Duodenal mucosa (tissue), 2 donors: ENCODE results near the gene ZNF362.

Experiments used
- H3K27ac ChIP-seq: one replicate; pipeline ENCODE4 v1.7.0; 2013; ENCODE audit warnings: low read depth, low read length
- H3K27me3 ChIP-seq, 2 donors: one replicate each; pipeline ENCODE4 v1.7.0; 2013; ENCODE audit warnings: low read length in 2 of 2, control low read depth in 1 of 2; ENCODE audit not compliant: insufficient read depth in 2 of 2, control insufficient read depth in 1 of 2
- H3K36me3 ChIP-seq, 2 donors: one replicate each; pipeline ENCODE4 v1.7.0; 2013; ENCODE audit warnings: low read length in 2 of 2, control low read depth in 1 of 2; ENCODE audit not compliant: insufficient read depth in 2 of 2, control insufficient read depth in 1 of 2
- H3K4me1 ChIP-seq, 2 donors: one replicate each; pipeline ENCODE4 v1.7.0; 2013; ENCODE audit warnings: low read length in 2 of 2, control low read depth in 1 of 2; ENCODE audit not compliant: insufficient read depth in 2 of 2, control insufficient read depth in 1 of 2
- H3K4me3 ChIP-seq, 2 donors: one replicate each; pipeline ENCODE4 v1.7.0; 2013; ENCODE audit warnings: low read length in 2 of 2, low read depth in 1 of 2
- H3K9ac ChIP-seq, 2 donors: one replicate each; pipeline ENCODE4 v1.7.0; 2013; ENCODE audit warnings: low read length in 2 of 2, low read depth in 1 of 2
- H3K9me3 ChIP-seq, 2 donors: one replicate each; pipeline ENCODE4 v1.7.0; 2013; ENCODE audit warnings: low read length in 2 of 2, control low read depth in 1 of 2; ENCODE audit not compliant: control insufficient read depth in 1 of 2

Gene ZNF362

DNA sequence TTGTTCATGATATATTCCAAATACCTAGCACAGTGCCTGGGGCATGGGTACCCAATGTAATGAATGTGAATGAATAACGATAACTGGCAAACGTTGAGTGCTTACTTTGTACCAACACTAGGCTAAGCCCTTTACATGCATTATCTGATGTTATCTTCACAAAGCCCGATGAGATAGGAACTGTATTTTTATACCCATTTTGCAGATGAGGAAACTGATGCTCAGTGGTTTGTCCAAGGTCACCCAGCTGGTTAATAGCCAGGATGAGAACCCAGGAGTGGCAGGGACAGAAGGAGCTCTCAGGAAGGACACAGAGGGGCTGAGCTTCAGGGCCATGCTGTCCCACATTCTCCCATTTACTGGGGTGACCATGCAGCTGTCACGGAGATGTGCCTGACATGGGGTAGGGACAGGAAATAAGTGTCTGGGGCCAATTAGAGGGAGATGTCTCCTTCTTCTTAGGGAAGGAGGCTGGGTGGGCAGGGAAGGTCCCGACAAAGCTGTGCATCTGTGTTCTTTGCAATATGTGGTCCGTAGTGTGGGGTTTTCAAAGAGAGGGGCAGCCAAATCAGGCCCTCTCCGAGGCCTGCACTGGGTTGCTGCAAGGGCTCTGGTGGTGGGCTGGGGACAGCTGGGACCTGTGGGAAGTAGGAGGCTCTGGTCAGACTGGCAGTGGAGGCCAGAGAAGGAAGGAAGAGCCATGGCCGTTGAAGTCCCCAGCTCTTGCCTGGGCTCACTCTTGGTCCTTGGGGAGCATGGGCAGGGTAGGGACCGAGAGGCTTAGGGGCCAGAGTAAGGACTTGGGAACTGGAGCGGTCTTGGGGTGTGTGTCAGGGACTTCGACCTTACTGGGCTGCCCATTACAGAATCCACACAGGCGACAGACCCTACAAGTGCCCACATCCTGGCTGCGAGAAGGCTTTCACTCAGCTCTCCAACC lies 38.0 kb downstream of the ZNF362 start:
- no peaks in the 10 kb centered on the region for H3K27me3 ChIP-seq
- H3K9me3 ChIP-seq, result no peaks in the 10 kb centered on the region
- peaks cover 5 to 8% of the 10 kb centered on the region in 2 donors for H3K4me1 ChIP-seq
- no peak overlapping the region for H3K4me3 ChIP-seq
- peaks cover 6 to 35% of the 10 kb centered on the region in 2 donors for H3K36me3 ChIP-seq
- H3K9ac ChIP-seq, result no peak overlapping the region
- no peak overlapping the region for H3K27ac ChIP-seq

DNA sequence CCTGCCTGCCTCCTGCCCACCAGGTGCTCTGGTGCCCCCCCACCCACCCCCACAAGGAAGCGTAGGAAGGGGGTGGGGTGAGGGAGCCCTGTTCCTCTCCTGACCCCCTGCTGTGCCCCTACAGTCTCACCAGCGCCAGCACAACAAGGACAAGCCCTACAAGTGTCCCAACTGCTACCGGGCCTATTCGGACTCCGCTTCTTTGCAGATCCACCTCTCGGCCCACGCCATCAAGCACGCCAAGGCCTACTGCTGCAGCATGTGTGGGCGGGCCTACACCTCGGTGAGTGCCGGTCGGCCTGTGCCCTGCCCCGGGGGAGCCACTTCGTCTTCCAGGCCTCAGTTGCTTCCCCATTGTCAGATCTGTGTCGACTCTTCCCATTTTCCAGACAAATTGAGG lies 38.7 kb downstream of the ZNF362 start:
- no peak overlapping the region for H3K4me3 ChIP-seq
- H3K4me1 ChIP-seq, result peaks cover 5 to 8% of the 10 kb centered on the region in 2 donors
- no peaks in the 10 kb centered on the region for H3K9me3 ChIP-seq
- no peaks in the 10 kb centered on the region for H3K27me3 ChIP-seq
- H3K27ac ChIP-seq, result no peak overlapping the region
- no peak overlapping the region for H3K9ac ChIP-seq
- H3K36me3 ChIP-seq, result peaks cover 0 to 36% of the 10 kb centered on the region in 2 donors

DNA sequence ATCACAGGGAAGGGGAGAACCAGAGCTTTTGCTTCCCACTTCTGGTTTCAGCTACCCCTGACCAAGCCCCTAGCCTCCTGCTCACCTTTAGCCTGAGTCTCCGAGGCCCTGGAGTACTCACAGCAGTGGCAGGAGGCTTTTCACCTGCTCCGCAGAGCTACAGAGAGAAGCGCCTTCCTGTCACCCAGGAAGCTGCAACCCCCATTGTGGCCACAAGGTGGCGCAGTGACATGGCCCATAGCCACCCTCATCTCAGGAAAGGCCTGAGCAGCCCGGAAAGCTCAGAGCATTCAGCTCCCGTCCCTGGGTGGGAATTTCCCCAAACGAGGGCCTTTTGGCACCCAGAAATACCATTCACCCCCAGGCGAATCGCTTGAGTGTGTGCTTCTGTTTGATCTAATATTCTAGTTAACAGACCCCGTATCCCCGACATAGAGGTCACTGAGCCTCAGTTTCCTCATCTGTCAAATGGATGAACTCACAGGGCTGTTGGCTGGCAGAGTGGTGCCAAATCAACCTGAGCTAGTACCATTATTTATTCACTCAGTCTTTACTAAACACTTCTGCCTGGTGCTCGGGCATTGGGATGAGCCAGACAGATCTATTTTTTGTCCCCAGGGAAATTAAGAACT lies 39.3 kb downstream of the ZNF362 start:
- Histone ChIP-seq H3K36me3 (peaks cover 0 to 36% of the 10 kb centered on the region in 2 donors), H3K27ac (no peak overlapping the region)

GRCh38 chr1:33296082-33296458 lies 39.8 kb downstream of the ZNF362 start:
- H3K9ac ChIP-seq, result no peak overlapping the region
- H3K4me1 ChIP-seq, result peaks cover 5 to 8% of the 10 kb centered on the region in 2 donors
- no peak overlapping the region for H3K4me3 ChIP-seq
- no peak overlapping the region for H3K27ac ChIP-seq
- peaks cover 0 to 36% of the 10 kb centered on the region in 2 donors for H3K36me3 ChIP-seq
- H3K27me3 ChIP-seq, result no peaks in the 10 kb centered on the region
- H3K9me3 ChIP-seq, result no peaks in the 10 kb centered on the region

More for the DNA sequence above, 39.3 kb downstream of the ZNF362 start:
- Histone ChIP-seq H3K9ac (no peak overlapping the region), H3K9me3 (no peaks in the 10 kb centered on the region), H3K27me3 (no peaks in the 10 kb centered on the region), H3K4me1 (peaks cover 5 to 8% of the 10 kb centered on the region in 2 donors), H3K4me3 (no peak overlapping the region)

- Histone ChIP-seq H3K4me1 (peaks cover 5 to 8% of the 10 kb centered on the region in 2 donors), H3K9me3 (no peaks in the 10 kb centered on the region), H3K4me3 (no peak overlapping the region), H3K27me3 (no peaks in the 10 kb centered on the region), H3K27ac (no peak overlapping the region), H3K9ac (no peak overlapping the region), H3K36me3 (peaks cover 0 to 36% of the 10 kb centered on the region in 2 donors)
Observed at GRCh38 chr1:33296824-33297223, 40.5 kb downstream of the ZNF362 start.

DNA sequence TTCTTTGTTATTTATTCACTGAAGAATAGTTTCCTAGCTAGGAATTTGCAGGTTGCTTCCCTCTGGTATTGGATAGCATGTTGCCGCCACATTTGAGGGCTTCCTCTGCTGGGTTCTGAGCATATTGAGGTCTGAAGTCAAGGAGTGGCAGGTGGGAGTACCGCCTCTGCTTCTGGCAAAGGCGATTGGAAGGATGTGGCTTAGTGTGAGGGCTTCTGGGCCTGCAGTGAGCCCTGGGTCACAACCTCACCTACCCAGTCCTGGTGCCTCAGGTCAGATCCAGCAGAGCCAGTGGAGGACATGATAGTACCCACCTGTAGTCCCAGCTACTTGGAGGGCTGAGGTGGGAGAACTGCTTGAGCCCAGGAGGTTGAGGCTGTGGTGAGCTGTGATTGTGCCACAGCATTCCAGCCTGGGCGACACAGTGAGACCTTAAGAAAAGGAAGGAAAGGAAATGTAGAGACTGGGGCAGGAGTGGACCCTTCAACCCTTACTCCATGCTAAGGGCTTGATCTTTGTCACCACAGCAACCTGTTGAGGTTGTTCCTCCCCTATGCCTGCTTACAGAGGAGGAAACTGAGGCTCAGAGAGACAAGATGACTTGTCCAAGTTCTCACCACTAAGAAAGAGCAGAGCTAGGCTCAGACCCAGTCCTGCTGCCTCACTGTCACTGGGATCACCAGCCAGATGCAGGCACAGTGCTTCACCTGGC lies 41.8 kb downstream of the ZNF362 start:
- no peak overlapping the region for H3K9ac ChIP-seq

GRCh38 chr1:33298623-33299277 lies 42.5 kb downstream of the ZNF362 start:
- H3K36me3 ChIP-seq, result peaks cover 0 to 33% of the 10 kb centered on the region in 2 donors
- H3K27ac ChIP-seq, result no peak overlapping the region
- no peak overlapping the region for H3K4me3 ChIP-seq
- peaks cover 5 to 8% of the 10 kb centered on the region in 2 donors for H3K4me1 ChIP-seq
- no peaks in the 10 kb centered on the region for H3K9me3 ChIP-seq
- no peaks in the 10 kb centered on the region for H3K27me3 ChIP-seq
- no peak overlapping the region for H3K9ac ChIP-seq

More for the DNA sequence above, 41.8 kb downstream of the ZNF362 start:
- Histone ChIP-seq H3K36me3 (peaks cover 0 to 36% of the 10 kb centered on the region in 2 donors), H3K27ac (no peak overlapping the region), H3K9me3 (no peaks in the 10 kb centered on the region), H3K4me3 (no peak overlapping the region), H3K27me3 (no peaks in the 10 kb centered on the region), H3K4me1 (peaks cover 5 to 8% of the 10 kb centered on the region in 2 donors)

- peaks cover 0 to 28% of the 10 kb centered on the region in 2 donors for H3K36me3 ChIP-seq
- no peaks in the 10 kb centered on the region for H3K27me3 ChIP-seq
- no peak overlapping the region for H3K4me3 ChIP-seq
- no peak overlapping the region for H3K27ac ChIP-seq
- H3K4me1 ChIP-seq, result peaks cover 5 to 8% of the 10 kb centered on the region in 2 donors
- no peaks in the 10 kb centered on the region for H3K9me3 ChIP-seq
- no peak overlapping the region for H3K9ac ChIP-seq
Observed at GRCh38 chr1:33299461-33300155, 43.3 kb downstream of the ZNF362 start.

DNA sequence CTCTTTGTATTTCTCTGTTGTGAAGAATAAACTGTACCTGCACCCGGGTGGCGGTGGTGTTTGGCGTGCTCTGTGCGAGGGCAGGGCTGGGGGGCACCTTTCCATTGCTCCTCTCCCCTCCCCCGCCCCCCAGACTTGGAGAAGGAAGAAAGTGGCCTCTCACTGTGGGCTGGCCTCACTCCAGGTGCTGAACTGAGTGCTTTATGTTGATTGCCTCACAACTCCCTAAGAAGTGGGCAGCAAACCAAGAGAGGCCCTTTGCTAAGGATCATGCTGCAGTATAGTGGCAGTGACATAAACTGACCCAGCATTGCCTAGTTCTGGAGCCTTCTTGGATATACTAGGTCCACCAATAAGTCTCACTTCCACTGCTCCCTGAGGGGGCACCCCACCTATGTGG lies 44.4 kb downstream of the ZNF362 start:
- H3K4me3 ChIP-seq, result no peak overlapping the region
- H3K9me3 ChIP-seq, result no peaks in the 10 kb centered on the region
- no peak overlapping the region for H3K27ac ChIP-seq
- no peak overlapping the region for H3K9ac ChIP-seq
- peaks cover 0 to 23% of the 10 kb centered on the region in 2 donors for H3K36me3 ChIP-seq
- peaks cover 0 to under 1% of the 10 kb centered on the region in 2 donors for H3K27me3 ChIP-seq
- peaks cover 5 to 6% of the 10 kb centered on the region in 2 donors for H3K4me1 ChIP-seq
